GM19193 (cell line): ENCODE results near the gene TUBB8.

Experiments used
- POLR2A ChIP-seq: IDR thresholded peaks from 4 replicates; pipeline ENCODE4 v1.6.1; 2011; ENCODE audit not compliant: insufficient read depth, insufficient read length; ENCODE audit errors: extremely low read depth

Gene TUBB8

DNA sequence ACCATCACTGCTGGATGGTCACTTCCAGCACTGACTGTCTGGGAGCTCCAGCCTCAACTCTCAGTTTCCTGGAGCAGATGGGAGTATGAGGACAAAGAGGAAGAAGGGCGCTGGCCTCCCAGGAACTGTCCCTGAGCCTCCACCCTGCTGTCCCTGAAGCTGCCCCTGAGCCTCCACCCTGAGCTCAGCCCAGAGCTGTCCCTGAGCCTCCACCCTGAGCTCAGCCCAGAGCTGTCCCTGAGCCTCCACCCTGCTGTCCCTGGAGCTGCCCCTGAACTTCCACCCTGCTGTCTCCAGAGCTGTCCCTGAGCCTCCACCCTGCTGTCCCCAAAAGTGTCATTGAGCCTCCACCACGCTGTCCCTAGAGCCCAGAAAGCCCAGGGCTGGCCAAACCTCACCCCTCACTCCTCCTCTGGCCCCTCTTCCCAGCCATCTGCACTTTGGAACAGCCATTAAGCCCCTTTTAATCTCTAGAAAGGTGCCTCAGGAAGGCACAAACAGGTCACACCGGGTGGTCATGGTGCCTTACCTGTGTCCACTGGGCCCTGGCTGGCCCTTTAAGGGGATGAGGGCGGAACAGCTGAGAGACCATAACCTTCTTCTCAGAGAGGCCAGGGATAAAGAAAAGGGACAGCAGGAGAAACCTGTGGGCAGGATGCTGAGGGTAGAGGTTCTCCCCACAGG is 30.6 kb upstream of the TUBB8 start:
- no peak for TF ChIP-seq POLR2A

DNA sequence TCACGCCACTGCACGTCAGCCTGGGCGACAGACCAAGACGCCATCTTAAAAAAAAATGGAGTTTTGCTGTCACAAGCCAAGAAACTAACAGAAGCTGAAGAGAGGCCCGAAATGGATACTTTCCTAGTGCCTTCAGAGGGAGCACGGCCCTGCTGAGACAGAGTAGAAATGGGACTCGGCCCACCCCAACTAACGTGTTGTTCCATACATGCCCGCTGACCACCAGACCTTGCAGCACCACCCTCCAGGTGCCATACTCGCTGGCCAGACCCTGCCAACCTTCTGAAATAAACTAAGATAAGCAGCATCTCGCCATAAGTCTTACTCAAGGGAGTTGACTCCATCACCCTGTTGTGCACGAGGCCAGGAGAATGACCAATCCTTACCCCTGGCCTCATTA is 29.5 kb upstream of the TUBB8 start:
- no peak for TF ChIP-seq POLR2A
